ENCODE results near the gene ANKLE2.

Gene ANKLE2

GRCh38 chr12:132735496-132735895, 26.1 kb downstream of the ANKLE2 start:
- Histone ChIP-seq H3K4me3 (no peak overlapping the region), H3K27me3 (no peaks in the 10 kb centered on the region), H3K36me3 (peaks cover 100% of the 10 kb centered on the region), H3K27ac (no peak overlapping the region), H3K4me1 (peaks cover 4% of the 10 kb centered on the region; the same call in 1 of the 2 replicates), H4K20me1 (peaks cover 86% of the 10 kb centered on the region), H3K9ac (no peak overlapping the region), H3K4me2 (no peak overlapping the region), H3K9me3 (no peaks in the 10 kb centered on the region)
- no peak for TF ChIP-seq Cebpa-rat (IDR thresholded peaks at IDR 0.05)

GRCh38 chr12:132734206-132734605, 27.4 kb downstream of the ANKLE2 start:
- H3K4me3 ChIP-seq: no peak overlapping the region
- H3K4me2 ChIP-seq: no peak overlapping the region
- H3K27ac ChIP-seq: no peak overlapping the region
- H3K9ac ChIP-seq: no peak overlapping the region
- peaks cover 7% of the 10 kb centered on the region; the same call in 1 of the 2 replicates for H3K4me1 ChIP-seq
- H3K27me3 ChIP-seq: no peaks in the 10 kb centered on the region
- no peak for TF ChIP-seq Cebpa-rat (IDR thresholded peaks at IDR 0.05)
- H3K36me3 ChIP-seq: peaks cover 98% of the 10 kb centered on the region
- H4K20me1 ChIP-seq: peaks cover 81% of the 10 kb centered on the region
- no peaks in the 10 kb centered on the region for H3K9me3 ChIP-seq

- H3K4me3 ChIP-seq: no peak overlapping the region
- peaks cover 81% of the 10 kb centered on the region for H4K20me1 ChIP-seq
- H3K27me3 ChIP-seq: no peaks in the 10 kb centered on the region
- peaks cover 7% of the 10 kb centered on the region; the same call in 1 of the 2 replicates for H3K4me1 ChIP-seq
- no peaks in the 10 kb centered on the region for H3K9me3 ChIP-seq
- H3K4me2 ChIP-seq: no peak overlapping the region
- peaks cover 97% of the 10 kb centered on the region for H3K36me3 ChIP-seq
- no peak for TF ChIP-seq Cebpa-rat (IDR thresholded peaks at IDR 0.05)
- H3K9ac ChIP-seq: no peak overlapping the region
- no peak overlapping the region for H3K27ac ChIP-seq
These were observed 30.1 kb downstream of the ANKLE2 start for GRCh38 chr12:132731574-132731973.

- Histone ChIP-seq H3K27me3 (no peaks in the 10 kb centered on the region), H3K4me1 (peaks cover 7% of the 10 kb centered on the region; the same call in 1 of the 2 replicates), H3K36me3 (peaks cover 97% of the 10 kb centered on the region), H3K9ac (no peak overlapping the region), H3K4me2 (no peak overlapping the region), H3K27ac (no peak overlapping the region), H4K20me1 (peaks cover 81% of the 10 kb centered on the region), H3K4me3 (no peak overlapping the region), H3K9me3 (no peaks in the 10 kb centered on the region)
- TF ChIP-seq Cebpa-rat (IDR thresholded peaks at IDR 0.05): no peak
These were observed 31.3 kb downstream of the ANKLE2 start for GRCh38 chr12:132730353-132730752.

GRCh38 chr12:132729541-132730320, 31.9 kb downstream of the ANKLE2 start:
- Histone ChIP-seq H3K9me3 (no peaks in the 10 kb centered on the region), H4K20me1 (peaks cover 81% of the 10 kb centered on the region), H3K4me3 (no peak overlapping the region), H3K9ac (no peak overlapping the region), H3K27ac (no peak overlapping the region), H3K36me3 (peaks cover 97% of the 10 kb centered on the region), H3K4me2 (no peak overlapping the region), H3K27me3 (no peaks in the 10 kb centered on the region), H3K4me1 (peaks cover 7% of the 10 kb centered on the region; the same call in 1 of the 2 replicates)
- TF ChIP-seq Cebpa-rat (IDR thresholded peaks at IDR 0.05): no peak

GRCh38 chr12:132728502-132728901, 33.1 kb downstream of the ANKLE2 start:
- no peak overlapping the region for H3K27ac ChIP-seq
- no peaks in the 10 kb centered on the region for H3K27me3 ChIP-seq
- no peak overlapping the region for H3K4me2 ChIP-seq
- peaks cover 81% of the 10 kb centered on the region for H4K20me1 ChIP-seq
- peaks cover 97% of the 10 kb centered on the region for H3K36me3 ChIP-seq
- H3K9ac ChIP-seq: no peak overlapping the region
- TF ChIP-seq Cebpa-rat (IDR thresholded peaks at IDR 0.05): no peak
- H3K9me3 ChIP-seq: no peaks in the 10 kb centered on the region
- H3K4me3 ChIP-seq: no peak overlapping the region
- H3K4me1 ChIP-seq: peaks cover 7% of the 10 kb centered on the region; the same call in 1 of the 2 replicates

- H3K36me3 ChIP-seq: peaks cover 97% of the 10 kb centered on the region
- H3K27me3 ChIP-seq: no peaks in the 10 kb centered on the region
- no peak overlapping the region for H3K27ac ChIP-seq
- peaks cover 7% of the 10 kb centered on the region; the same call in 1 of the 2 replicates for H3K4me1 ChIP-seq
- H3K9me3 ChIP-seq: no peaks in the 10 kb centered on the region
- H3K9ac ChIP-seq: no peak overlapping the region
- no peak for TF ChIP-seq Cebpa-rat (IDR thresholded peaks at IDR 0.05)
- H3K4me3 ChIP-seq: no peak overlapping the region
- H3K4me2 ChIP-seq: no peak overlapping the region
- peaks cover 91% of the 10 kb centered on the region for H4K20me1 ChIP-seq
These were observed 34.4 kb downstream of the ANKLE2 start for GRCh38 chr12:132727091-132727794.

GRCh38 chr12:132726386-132726785, 35.2 kb downstream of the ANKLE2 start:
- H3K4me3 ChIP-seq: no peak overlapping the region
- no peak for TF ChIP-seq Cebpa-rat (IDR thresholded peaks at IDR 0.05)
- H3K9me3 ChIP-seq: no peaks in the 10 kb centered on the region
- no peak overlapping the region for H3K9ac ChIP-seq
- H3K27me3 ChIP-seq: no peaks in the 10 kb centered on the region
- H3K27ac ChIP-seq: no peak overlapping the region
- H4K20me1 ChIP-seq: peaks cover 94% of the 10 kb centered on the region
- H3K36me3 ChIP-seq: peaks cover 97% of the 10 kb centered on the region
- H3K4me2 ChIP-seq: no peak overlapping the region
- peaks cover 7% of the 10 kb centered on the region; the same call in 1 of the 2 replicates for H3K4me1 ChIP-seq

- no peak overlapping the region for H3K27ac ChIP-seq
- no peak overlapping the region for H3K9ac ChIP-seq
- no peaks in the 10 kb centered on the region for H3K4me1 ChIP-seq
- no peak overlapping the region for H3K4me2 ChIP-seq
- no peaks in the 10 kb centered on the region for H3K27me3 ChIP-seq
- H4K20me1 ChIP-seq: peaks cover 94% of the 10 kb centered on the region
- no peak for TF ChIP-seq Cebpa-rat (IDR thresholded peaks at IDR 0.05)
- no peaks in the 10 kb centered on the region for H3K9me3 ChIP-seq
- H3K36me3 ChIP-seq: peaks cover 97% of the 10 kb centered on the region
- H3K4me3 ChIP-seq: no peak overlapping the region
These were observed 37.0 kb downstream of the ANKLE2 start for GRCh38 chr12:132724506-132725241.
